Neural progenitor cell (in vitro differentiated cells): ENCODE results near the gene DAPL1. TPM values are rescaled to one million over a fixed set of nuclear protein-coding genes. Genes with fewer than 3 reads are reported as not detected.

Experiments used
- DNase-seq: peaks from one replicate; pipeline ENCODE4 v3.0.0-alpha.2; 2016; ENCODE audit warnings: low spot score
- H2AFZ ChIP-seq: fragments of 200-600 bp; sonication (generic); replicated peaks from 2 replicates; pipeline ENCODE4 v1.6.1; 2016; ENCODE audit warnings: antibody characterized with exemption
- H3F3A ChIP-seq: fragments of 200-600 bp; sonication (generic); 2 replicates; pipeline ENCODE4 v1.6.1; 2016; ENCODE audit warnings: antibody characterized with exemption, low read depth
- H3K27ac ChIP-seq: fragments of 200-600 bp; sonication (generic); 2 replicates; pipeline ENCODE4 v1.5.1; 2016; ENCODE audit warnings: mild to moderate bottlenecking
- H3K27me3 ChIP-seq: fragments of 200-600 bp; sonication (generic); 2 replicates; pipeline ENCODE4 v1.6.1; 2016; ENCODE audit warnings: mild to moderate bottlenecking, moderate library complexity
- H3K36me3 ChIP-seq: fragments of 200-600 bp; sonication (generic); 2 replicates; pipeline ENCODE4 v1.5.1; 2016
- H3K4me1 ChIP-seq: fragments of 200-600 bp; sonication (generic); 2 replicates; pipeline ENCODE4 v1.6.1; 2016; ENCODE audit warnings: mixed run types
- H3K4me2 ChIP-seq: fragments of 200-600 bp; sonication (generic); 2 replicates; pipeline ENCODE4 v1.6.1; 2016
- H3K4me3 ChIP-seq: fragments of 200-600 bp; sonication (generic); 2 replicates; pipeline ENCODE4 v1.5.1; 2016
- H3K79me2 ChIP-seq: fragments of 200-600 bp; sonication (generic); 2 replicates; pipeline ENCODE4 v1.6.1; 2016; ENCODE audit warnings: low read depth
- H3K9ac ChIP-seq: fragments of 200-600 bp; sonication (generic); 2 replicates; pipeline ENCODE4 v1.6.1; 2016
- H3K9me3 ChIP-seq: fragments of 200-600 bp; sonication (generic); 2 replicates; pipeline ENCODE4 v1.5.1; 2016; ENCODE audit warnings: low read depth
- H4K20me1 ChIP-seq: fragments of 200-600 bp; sonication (generic); 2 replicates; pipeline ENCODE4 v1.6.1; 2016; ENCODE audit warnings: low read depth
- H3K27ac Mint-ChIP-seq: 3 replicates; pipeline ENCODE4 v1.8.0; 2021; ENCODE audit warnings: mixed read lengths
- H3K27me3 Mint-ChIP-seq: 2 replicates; pipeline ENCODE4 v1.8.0; 2022; ENCODE audit warnings: low read depth, mild to moderate bottlenecking, inconsistent platforms, moderate library complexity, mixed read lengths; ENCODE audit not compliant: insufficient read depth
- H3K36me3 Mint-ChIP-seq: 3 replicates; pipeline ENCODE4 v1.8.0; 2021; ENCODE audit warnings: mixed read lengths
- H3K4me1 Mint-ChIP-seq: 3 replicates; pipeline ENCODE4 v1.8.0; 2021; ENCODE audit warnings: mixed read lengths
- H3K4me3 Mint-ChIP-seq: 3 replicates; pipeline ENCODE4 v1.8.0; 2021; ENCODE audit warnings: mild to moderate bottlenecking, moderate library complexity, mixed read lengths
- H3K9me3 Mint-ChIP-seq: 3 replicates; pipeline ENCODE4 v1.8.0; 2020; ENCODE audit warnings: mixed read lengths
- CTCF ChIP-seq: fragments of 200-600 bp; sonication (generic); IDR thresholded peaks from 2 replicates; pipeline ENCODE4 v1.5.1; 2017; ENCODE audit warnings: antibody characterized with exemption, mild to moderate bottlenecking
- EZH2 ChIP-seq: fragments of 200-600 bp; sonication (generic); IDR thresholded peaks from 2 replicates; pipeline ENCODE4 v1.6.1; 2017; ENCODE audit warnings: antibody characterized with exemption, mild to moderate bottlenecking, moderate library complexity
- EZH2phosphoT487 ChIP-seq: fragments of 200-600 bp; sonication (generic); IDR thresholded peaks from 2 replicates; pipeline ENCODE4 v1.6.1; 2017; ENCODE audit warnings: antibody characterized with exemption
- total RNA-seq: library from RNA; depleted of rRNA; stranded (reverse); fragments of >200 nt; gene quantifications from 2 replicates; pipeline ENCODE4 v1.2.3, GENCODE V29; 2015; ENCODE audit warnings: low replicate concordance

The DAPL1 gene
- total RNA-seq, 1 donor from 2014 or later: not detected

- H3K27ac Mint-ChIP-seq: no peak overlapping the region
- Histone ChIP-seq H3K27me3 (no peaks in the 10 kb centered on the region), H3K4me2 (no peak overlapping the region), H3K4me3 (no peak overlapping the region), H3K79me2 (no peaks in the 10 kb centered on the region), H3K9me3 (no peaks in the 10 kb centered on the region), H4K20me1 (no peaks in the 10 kb centered on the region), H3K9ac (no peak overlapping the region), H3F3A (no peaks in the 10 kb centered on the region), H3K36me3 (no peaks in the 10 kb centered on the region), H3K4me1 (peaks cover 38% of the 10 kb centered on the region), H3K27ac (no peak overlapping the region), H2AFZ (no peak overlapping the region)
- H3K36me3 Mint-ChIP-seq: no peaks in the 10 kb centered on the region
- peaks cover 27% of the 10 kb centered on the region for H3K4me1 Mint-ChIP-seq
- no peaks in the 10 kb centered on the region for H3K9me3 Mint-ChIP-seq
- H3K27me3 Mint-ChIP-seq: no peaks in the 10 kb centered on the region
- no peak for DNase-seq
- TF ChIP-seq EZH2phosphoT487: no peak
- no peak for TF ChIP-seq CTCF
- TF ChIP-seq EZH2: no peak
- no peak overlapping the region for H3K4me3 Mint-ChIP-seq
These were observed 3.0 kb downstream of the DAPL1 start for GRCh38 chr2:158797963-158798700.

- no peak overlapping the region for H3K27ac Mint-ChIP-seq
- no peaks in the 10 kb centered on the region for H3K9me3 Mint-ChIP-seq
- H3K79me2 ChIP-seq: no peaks in the 10 kb centered on the region
These were observed 4.1 kb downstream of the DAPL1 start for GRCh38 chr2:158799181-158799580.

GRCh38 chr2:158803506-158803905 lies 8.4 kb downstream of the DAPL1 start:
- H3K27ac Mint-ChIP-seq: no peak overlapping the region
- H3K9me3 ChIP-seq: no peaks in the 10 kb centered on the region
- H3K27me3 ChIP-seq: no peaks in the 10 kb centered on the region
- H2AFZ ChIP-seq: no peak overlapping the region
- no peaks in the 10 kb centered on the region for H4K20me1 ChIP-seq
- peaks cover 15% of the 10 kb centered on the region for H3K4me1 ChIP-seq
- no peaks in the 10 kb centered on the region for H3K79me2 ChIP-seq
- H3K4me2 ChIP-seq: no peak overlapping the region
- no peak overlapping the region for H3K27ac ChIP-seq
- no peaks in the 10 kb centered on the region for H3K27me3 Mint-ChIP-seq
- no peaks in the 10 kb centered on the region for H3K4me1 Mint-ChIP-seq
- H3K9ac ChIP-seq: no peak overlapping the region
- no peaks in the 10 kb centered on the region for H3F3A ChIP-seq
- H3K9me3 Mint-ChIP-seq: no peaks in the 10 kb centered on the region
- no peak for DNase-seq
- no peak overlapping the region for H3K4me3 ChIP-seq
- H3K4me3 Mint-ChIP-seq: no peak overlapping the region
- no peaks in the 10 kb centered on the region for H3K36me3 Mint-ChIP-seq
- TF ChIP-seq CTCF: no peak
- no peak for TF ChIP-seq EZH2
- TF ChIP-seq EZH2phosphoT487: no peak
- H3K36me3 ChIP-seq: no peaks in the 10 kb centered on the region

More at GRCh38 chr2:158799181-158799580, 4.1 kb downstream of the DAPL1 start:
- H3K9me3 ChIP-seq: no peaks in the 10 kb centered on the region
- H3K4me3 Mint-ChIP-seq: no peak overlapping the region
- H3K27me3 ChIP-seq: no peaks in the 10 kb centered on the region
- H3K9ac ChIP-seq: no peak overlapping the region
- no peaks in the 10 kb centered on the region for H3K36me3 ChIP-seq
- H3K4me1 ChIP-seq: peaks cover 46% of the 10 kb centered on the region
- no peak overlapping the region for H2AFZ ChIP-seq
- no peaks in the 10 kb centered on the region for H3K27me3 Mint-ChIP-seq
- TF ChIP-seq EZH2phosphoT487 (no peak), EZH2 (no peak), CTCF (no peak)
- no peak overlapping the region for H3K4me3 ChIP-seq
- DNase-seq: no peak
- H3K4me1 Mint-ChIP-seq: peaks cover 27% of the 10 kb centered on the region
- H3K4me2 ChIP-seq: no peak overlapping the region
- no peak overlapping the region for H3K27ac ChIP-seq
- no peaks in the 10 kb centered on the region for H4K20me1 ChIP-seq
- H3F3A ChIP-seq: no peaks in the 10 kb centered on the region
- no peaks in the 10 kb centered on the region for H3K36me3 Mint-ChIP-seq
